K562 (cell line): Measurements from ENCODE around the gene APOA1. TPM values are rescaled to one million over a fixed set of nuclear protein-coding genes. Genes with fewer than 3 reads are reported as not detected.

ENCODE experiments used
- ATAC-seq: fragments of 200-7000 bp; cut with Tn5 transposase; 3 replicates; pipeline ENCODE4 v1.9.1; 2020; ENCODE audit warnings: moderate library complexity
- BruUV-seq: library from RNA; stranded (reverse); fragments of 400-500 nt; replicated peaks from 2 replicates; lab custom pipeline; 2021; lab: Mats Ljungman, UMichigan
- CTCF ChIA-PET: fragments of 300-600 bp; formaldehyde crosslinking; extraction: SDS; loops from one replicate; lab custom pipeline; 2021; ENCODE audit warnings: low intra/inter-chr PET ratio; lab: Yijun Ruan, JAX
- POLR2A ChIA-PET: fragments of 300-600, 350-650 bp; sonication (Branson Sonifier 250); formaldehyde crosslinking; extraction: SDS; loops from one replicate; lab custom pipeline; 2021; ENCODE audit warnings: antibody characterized with exemption, inconsistent platforms; lab: Yijun Ruan, JAX
- DNase-seq, 4 experiments: peaks; one replicate each; pipeline versions ENCODE4 v3.0.0 to v3.0.0-alpha.2; 2011 to 2018; ENCODE audit warnings: low spot score in 3 of 4, mixed read lengths in 3 of 4; ENCODE audit errors: extremely low read depth in 1 of 4
- FAIRE-seq: peaks from 2 replicates; lab custom pipeline; 2011; peaks lifted over from hg19 to GRCh38; lab: Jason Lieb, UNC
- H2AFZ ChIP-seq: 2 replicates; pipeline ENCODE4 v1.6.0; 2011; ENCODE audit warnings: low read depth, low read length, control low read depth, inconsistent platforms
- H3K27ac ChIP-seq: fragments of 200-600 bp; 3 replicates; pipeline ENCODE4 v1.8.0; 2011; ENCODE audit warnings: low read depth, mild to moderate bottlenecking, control low read depth, inconsistent platforms, low read length, moderate library complexity, mixed read lengths; ENCODE audit errors: extremely low read depth
- H3K27me3 ChIP-seq, 2 experiments: fragments of 300-600 bp in 1 of 2; 2 replicates in 1 of 2; 3 replicates in 1 of 2; pipeline versions ENCODE4 v1.6.0 to v1.8.0; 2011; ENCODE audit warnings: inconsistent platforms in 2 of 2, low read length in 2 of 2, mild to moderate bottlenecking in 1 of 2, mixed read lengths in 1 of 2, moderate library complexity in 1 of 2; ENCODE audit not compliant: control insufficient read depth in 2 of 2, insufficient read depth in 2 of 2
- H3K36me3 ChIP-seq: fragments of 300-600 bp; 3 replicates; pipeline ENCODE4 v1.8.0; 2011; ENCODE audit warnings: mild to moderate bottlenecking, low read length, inconsistent platforms; ENCODE audit not compliant: control insufficient read depth, insufficient read depth
- H3K4me1 ChIP-seq, 2 experiments: fragments of 200-600 bp in 1 of 2; replicated peaks in 1 of 2; 2 replicates in 1 of 2; 3 replicates in 1 of 2; pipeline versions ENCODE4 v1.5.1 to v1.8.0; 2011; ENCODE audit warnings: inconsistent platforms in 2 of 2, low read length in 2 of 2, mild to moderate bottlenecking in 1 of 2, mixed read lengths in 1 of 2, moderate library complexity in 1 of 2; ENCODE audit not compliant: control insufficient read depth in 2 of 2, insufficient read depth in 2 of 2
- H3K4me2 ChIP-seq: 2 replicates; pipeline ENCODE4 v1.6.1; 2011; ENCODE audit warnings: low read length, control low read depth, inconsistent platforms, mixed read lengths; ENCODE audit not compliant: insufficient read depth
- H3K4me3 ChIP-seq: fragments of 200-600 bp; sonication (generic), shearing (Covaris generic); 2 replicates; pipeline ENCODE4 v1.5.1; 2016; ENCODE audit warnings: control low read depth, inconsistent platforms
- H3K79me2 ChIP-seq: fragments of 200-600 bp; 3 replicates; pipeline ENCODE4 v1.8.0; 2011; ENCODE audit warnings: low read length, inconsistent platforms; ENCODE audit not compliant: control insufficient read depth, insufficient read depth
- H3K9ac ChIP-seq, 2 experiments: 2 replicates each; pipeline versions ENCODE4 v1.6.0 to v1.6.1; 2011; ENCODE audit warnings: low read depth in 2 of 2, low read length in 2 of 2, control low read depth in 1 of 2, inconsistent platforms in 1 of 2, mild to moderate bottlenecking in 1 of 2, mixed read lengths in 1 of 2; ENCODE audit not compliant: insufficient read depth in 1 of 2
- H3K9me1 ChIP-seq: one replicate; pipeline ENCODE4 v1.6.0; 2011; ENCODE audit warnings: inconsistent platforms, mild to moderate bottlenecking, low read length, moderate library complexity; ENCODE audit not compliant: control insufficient read depth, insufficient read depth
- H3K9me3 ChIP-seq: replicated peaks from 2 replicates; pipeline ENCODE4 v1.5.1; 2011; ENCODE audit warnings: low read depth, low read length, inconsistent platforms; ENCODE audit not compliant: control insufficient read depth, insufficient read depth
- H4K20me1 ChIP-seq: replicated peaks from 2 replicates; pipeline ENCODE4 v1.6.1; 2011; ENCODE audit warnings: low read length, inconsistent platforms, mixed read lengths; ENCODE audit not compliant: control insufficient read depth, insufficient read depth
- CHD1 ChIP-seq: fragments of 200-600 bp; sonication (generic); IDR thresholded peaks from one replicate; pipeline ENCODE4 v1.6.1; 2012; ENCODE audit warnings: mild to moderate bottlenecking, moderate library complexity, low read length, inconsistent platforms
- ESRRA ChIP-seq: fragments of 450-650 bp; IDR thresholded peaks from 2 replicates; pipeline ENCODE4 v1.6.1; 2014; ENCODE audit warnings: low read depth, mild to moderate bottlenecking, moderate library complexity, borderline replicate concordance
- ETV1 ChIP-seq: fragments of 450-650 bp; conservative IDR thresholded peaks from 2 replicates; pipeline ENCODE4 v1.6.1; 2016; ENCODE audit warnings: missing genetic modification characterization, control low read depth, low read depth, missing compliant biosample characterization
- MAFK ChIP-seq: IDR thresholded peaks from 2 replicates; pipeline ENCODE4 v1.6.1; 2011; ENCODE audit warnings: low read length, improper control_type of control experiment
- MYNN ChIP-seq, 2 experiments: sonication (generic); formaldehyde crosslinking in 1 of 2; IDR thresholded peaks; 2 replicates each; pipeline versions ENCODE4 v1.5.0 to v1.6.1; 2016 to 2020; ENCODE audit warnings: antibody characterized with exemption in 1 of 2, missing genetic modification reagents in 1 of 2
- NONO ChIP-seq, 2 experiments: fragments of 200-400 bp in 1 of 2; fragments of 450-650 bp in 1 of 2; formaldehyde crosslinking in 1 of 2; IDR thresholded peaks; 2 replicates each; pipeline ENCODE4 v1.6.1; 2017; ENCODE audit warnings: low read depth in 2 of 2, mild to moderate bottlenecking in 2 of 2, moderate library complexity in 2 of 2, low read length in 1 of 2
- TAF9B ChIP-seq: fragments of 450-650 bp; IDR thresholded peaks from 2 replicates; pipeline ENCODE4 v1.6.1; 2018; ENCODE audit warnings: mild to moderate bottlenecking; ENCODE audit not compliant: partially characterized antibody
- TEAD4 ChIP-seq, 2 experiments: sonication (generic) in 1 of 2; formaldehyde crosslinking in 1 of 2; IDR thresholded peaks; 2 replicates each; pipeline versions ENCODE4 v1.6.1 to v1.8.0; 2012 to 2022; ENCODE audit warnings: borderline replicate concordance in 1 of 2, inconsistent platforms in 1 of 2, low read length in 1 of 2, mild to moderate bottlenecking in 1 of 2, missing genetic modification reagents in 1 of 2
- ZNF282 ChIP-seq: sonication (generic); formaldehyde crosslinking; IDR thresholded peaks from 2 replicates; pipeline ENCODE4 v1.8.1; 2023; ENCODE audit warnings: missing genetic modification reagents
- WGBS: fragments of 100-300 bp; shearing (Covaris generic); methylation state at CpG from one replicate; pipeline ENCODE4 v1.1.6; 2016; ENCODE audit warnings: low coverage, mixed read lengths; ENCODE audit not compliant: insufficient coverage; ENCODE audit errors: missing lambda C conversion rate; 5-methylcytosine and 5-hydroxymethylcytosine counted together
- in situ Hi-C: fragments of 300-500 bp; cut with MboI; formaldehyde crosslinking; loops from 4 replicates; pipeline ENCODE4 v1.15.0; 2018; ENCODE audit warnings: inconsistent platforms, mixed read lengths
- intact Hi-C: fragments of 100-400 bp; cut with micrococcal nuclease; formaldehyde crosslinking; loops from 2 replicates; pipeline ENCODE4 v1.14.2; 2022
- polyA plus RNA-seq, 8 experiments: library from polyadenylated mRNA; depleted of rRNA in 4 of 8; stranded (reverse) in 5 of 8; unstranded in 3 of 8; fragments of >200 nt; fragmentation: Nextera tagmentation in 2 of 8; fragmentation: Illumina TruSeq in 1 of 8; extraction: Ambion mirVana in 2 of 8; extraction: Trizol in 1 of 8; gene quantifications; 2 replicates each; pipeline versions ENCODE4 v1.2.1 to v1.2.3, GENCODE V29; 2011 to 2014; ENCODE audit warnings: inconsistent platforms in 1 of 8, missing spikeins in 1 of 8
- total RNA-seq, 7 experiments: library from RNA; depleted of rRNA in 6 of 7; stranded (reverse); fragments of >200 nt in 6 of 7; fragmentation: Illumina TruSeq in 2 of 7; extraction: Trizol in 2 of 7; gene quantifications; 2 replicates each; pipeline versions ENCODE4 v1.2.1 to v1.2.3, GENCODE V29; 2011 to 2021; ENCODE audit warnings: low replicate concordance in 1 of 7
- TF ChIP-seq, protein P1 (sequence below): sonication (generic); IDR thresholded peaks from 2 replicates; pipeline ENCODE4 v1.6.1; 2016

APOA1 gene
- total and polyA plus RNA-seq, 9 of the 15 experiments (the other 6 are each of a cell fraction or from before 2014, with no cell fraction given), result 1.8 TPM; not detected in 8

DNA sequence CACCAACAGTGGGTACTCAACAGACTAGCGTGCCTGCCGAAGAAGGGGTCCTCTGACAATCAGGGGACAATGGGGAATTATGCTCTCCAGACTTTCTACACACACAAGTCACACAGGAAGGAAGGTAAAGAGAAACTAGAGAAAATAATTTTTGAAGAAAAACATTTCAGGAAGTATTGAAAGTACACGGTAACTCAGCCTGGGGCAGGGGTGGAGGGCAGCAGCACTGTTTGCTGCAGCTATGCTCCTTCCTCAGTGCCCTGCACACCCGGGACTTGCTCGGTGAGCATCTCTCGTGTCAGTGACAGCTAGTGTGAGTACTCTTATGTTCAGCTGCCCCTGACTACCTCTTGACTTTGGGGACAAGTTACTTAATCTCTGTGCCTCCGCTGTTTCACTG lies 18.0 kb upstream of the APOA1 start (continued):
- TF ChIP-seq ZNF282 (no peak), ESRRA (no peak), TEAD4 (IDR thresholded peaks at IDR 0.05; ENCODE audit: low read length) (no peak), TEAD4 (CRISPR knock-in tag; IDR thresholded peaks at IDR 0.05; ENCODE audit: borderline replicate concordance) (no peak)

- TF ChIP-seq ETV1 (tag), result 0 out of 2 replicates have a peak, but pooled peaks have one; percentile 24
- TF ChIP-seq MYNN (IDR thresholded peaks at IDR 0.05), result no peak
- TF ChIP-seq MYNN (CRISPR knock-in tag; IDR thresholded peaks at IDR 0.05), result no peak
- TF ChIP-seq TAF9B, result no peak
- TF ChIP-seq MAFK, result 0 out of 2 replicates have a peak, but pooled peaks have one; percentile 17
- no peak for TF ChIP-seq CHD1
- TF ChIP-seq, protein P1, sequence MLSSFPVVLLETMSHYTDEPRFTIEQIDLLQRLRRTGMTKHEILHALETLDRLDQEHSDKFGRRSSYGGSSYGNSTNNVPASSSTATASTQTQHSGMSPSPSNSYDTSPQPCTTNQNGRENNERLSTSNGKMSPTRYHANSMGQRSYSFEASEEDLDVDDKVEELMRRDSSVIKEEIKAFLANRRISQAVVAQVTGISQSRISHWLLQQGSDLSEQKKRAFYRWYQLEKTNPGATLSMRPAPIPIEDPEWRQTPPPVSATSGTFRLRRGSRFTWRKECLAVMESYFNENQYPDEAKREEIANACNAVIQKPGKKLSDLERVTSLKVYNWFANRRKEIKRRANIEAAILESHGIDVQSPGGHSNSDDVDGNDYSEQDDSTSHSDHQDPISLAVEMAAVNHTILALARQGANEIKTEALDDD, result peak; percentile 89
- TF ChIP-seq NONO (IDR thresholded peaks at IDR 0.05; ENCODE audit: low read depth in 2 of 2, low read length in 1 of 2), result no peak
- TF ChIP-seq, all 486 proteins: peak for 3
- 58% methylated on average over 6 of the region's 6 CpGs for WGBS
- Histone ChIP-seq H4K20me1 (no peaks in the 10 kb centered on the region), H3K9ac (no peak overlapping the region), H3K36me3 (peaks cover 44% of the 10 kb centered on the region; the same call in 2 of the 3 replicates), H3K27me3 (no peaks in the 10 kb centered on the region), H3K79me2 (no peaks in the 10 kb centered on the region), H3K4me1 (peaks cover 0 to 14% of the 10 kb centered on the region in 2 experiments; a peak in 3 of 5 replicates), H3K9me3 (no peaks in the 10 kb centered on the region), H3K4me2 (no peak overlapping the region), H3K27ac (no peak overlapping the region), H2AFZ (no peak overlapping the region), H3K9me1 (no peaks in the 10 kb centered on the region), H3K4me3 (no peak overlapping the region)
- intact Hi-C loops (no loop called here), in situ Hi-C loops (no loop called here)
- POLR2A ChIA-PET, result no interaction called here
- CTCF ChIA-PET, result no interaction called here
- DNase-seq, result no peak
- ATAC-seq, result peak; percentile 60
- no TSS peak for BruUV-seq
- FAIRE-seq, result no peak
Observed at GRCh38 chr11:116853461-116854073, 16.1 kb upstream of the APOA1 start.
